ENCODE measurements around the gene ENTPD6.

GRCh38 chr20:25251558-25251957 lies 56.0 kb downstream of the ENTPD6 start:
- TF ChIP-seq, protein P1, sequence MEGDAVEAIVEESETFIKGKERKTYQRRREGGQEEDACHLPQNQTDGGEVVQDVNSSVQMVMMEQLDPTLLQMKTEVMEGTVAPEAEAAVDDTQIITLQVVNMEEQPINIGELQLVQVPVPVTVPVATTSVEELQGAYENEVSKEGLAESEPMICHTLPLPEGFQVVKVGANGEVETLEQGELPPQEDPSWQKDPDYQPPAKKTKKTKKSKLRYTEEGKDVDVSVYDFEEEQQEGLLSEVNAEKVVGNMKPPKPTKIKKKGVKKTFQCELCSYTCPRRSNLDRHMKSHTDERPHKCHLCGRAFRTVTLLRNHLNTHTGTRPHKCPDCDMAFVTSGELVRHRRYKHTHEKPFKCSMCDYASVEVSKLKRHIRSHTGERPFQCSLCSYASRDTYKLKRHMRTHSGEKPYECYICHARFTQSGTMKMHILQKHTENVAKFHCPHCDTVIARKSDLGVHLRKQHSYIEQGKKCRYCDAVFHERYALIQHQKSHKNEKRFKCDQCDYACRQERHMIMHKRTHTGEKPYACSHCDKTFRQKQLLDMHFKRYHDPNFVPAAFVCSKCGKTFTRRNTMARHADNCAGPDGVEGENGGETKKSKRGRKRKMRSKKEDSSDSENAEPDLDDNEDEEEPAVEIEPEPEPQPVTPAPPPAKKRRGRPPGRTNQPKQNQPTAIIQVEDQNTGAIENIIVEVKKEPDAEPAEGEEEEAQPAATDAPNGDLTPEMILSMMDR (IDR thresholded peaks at IDR 0.05): no peak
- no peak for TF ChIP-seq POLR2A (IDR thresholded peaks at IDR 0.05)

Measured in right lobe of liver (tissue), 4 donors.